Fibroblast of lung (primary cell): ENCODE measurements around the gene RHPN2.

Experiments used
- EZH2 ChIP-seq: IDR thresholded peaks from 2 replicates; pipeline ENCODE4 v1.5.1; 2012; ENCODE audit warnings: low read length, control low read depth, mild to moderate bottlenecking; ENCODE audit errors: missing control alignments
- TF ChIP-seq, protein P1 (sequence below), 2 donors: IDR thresholded peaks in 1 of 2; conservative IDR thresholded peaks in 1 of 2; 1 replicate in 1 of 2; 2 replicates in 1 of 2; pipeline ENCODE4 v1.5.1; 2011 to 2012; ENCODE audit warnings: low read length in 2 of 2, control low read depth in 1 of 2, inconsistent platforms in 1 of 2, low read depth in 1 of 2, mild to moderate bottlenecking in 1 of 2

DNA sequence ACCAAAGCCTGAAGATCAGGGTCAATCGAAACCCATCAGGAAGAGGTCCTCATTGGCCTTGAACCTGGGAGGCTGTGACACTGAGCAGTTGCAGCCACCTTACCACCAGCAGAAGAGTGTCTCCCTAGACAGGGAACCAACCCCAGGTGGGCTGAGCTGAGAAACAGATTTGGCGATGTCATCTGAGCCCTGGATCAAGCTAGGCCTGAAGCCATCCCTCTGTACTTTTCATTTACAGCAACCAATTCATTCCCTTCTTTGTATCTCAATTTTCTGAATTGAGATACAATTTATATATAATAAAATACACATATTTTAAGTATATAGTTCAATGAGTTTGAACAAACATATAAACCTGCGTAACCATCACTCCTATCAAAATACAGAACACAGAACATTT is 14.6 kb downstream of the RHPN2 start:
- no peak for TF ChIP-seq EZH2
- TF ChIP-seq, protein P1, sequence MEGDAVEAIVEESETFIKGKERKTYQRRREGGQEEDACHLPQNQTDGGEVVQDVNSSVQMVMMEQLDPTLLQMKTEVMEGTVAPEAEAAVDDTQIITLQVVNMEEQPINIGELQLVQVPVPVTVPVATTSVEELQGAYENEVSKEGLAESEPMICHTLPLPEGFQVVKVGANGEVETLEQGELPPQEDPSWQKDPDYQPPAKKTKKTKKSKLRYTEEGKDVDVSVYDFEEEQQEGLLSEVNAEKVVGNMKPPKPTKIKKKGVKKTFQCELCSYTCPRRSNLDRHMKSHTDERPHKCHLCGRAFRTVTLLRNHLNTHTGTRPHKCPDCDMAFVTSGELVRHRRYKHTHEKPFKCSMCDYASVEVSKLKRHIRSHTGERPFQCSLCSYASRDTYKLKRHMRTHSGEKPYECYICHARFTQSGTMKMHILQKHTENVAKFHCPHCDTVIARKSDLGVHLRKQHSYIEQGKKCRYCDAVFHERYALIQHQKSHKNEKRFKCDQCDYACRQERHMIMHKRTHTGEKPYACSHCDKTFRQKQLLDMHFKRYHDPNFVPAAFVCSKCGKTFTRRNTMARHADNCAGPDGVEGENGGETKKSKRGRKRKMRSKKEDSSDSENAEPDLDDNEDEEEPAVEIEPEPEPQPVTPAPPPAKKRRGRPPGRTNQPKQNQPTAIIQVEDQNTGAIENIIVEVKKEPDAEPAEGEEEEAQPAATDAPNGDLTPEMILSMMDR (conservative IDR thresholded peaks at IDR 0.05 in 1 of 2, IDR thresholded peaks at IDR 0.05 in 1 of 2; ENCODE audit: low read depth in 1 of 2, low read length in 2 of 2): no peak
